ENCODE data around the gene LINGO4. TPM values are rescaled to one million over a fixed set of nuclear protein-coding genes. Genes with fewer than 3 reads are reported as not detected.

The LINGO4 gene
- total RNA-seq, 1 donor from 2014 or later = not detected

DNA sequence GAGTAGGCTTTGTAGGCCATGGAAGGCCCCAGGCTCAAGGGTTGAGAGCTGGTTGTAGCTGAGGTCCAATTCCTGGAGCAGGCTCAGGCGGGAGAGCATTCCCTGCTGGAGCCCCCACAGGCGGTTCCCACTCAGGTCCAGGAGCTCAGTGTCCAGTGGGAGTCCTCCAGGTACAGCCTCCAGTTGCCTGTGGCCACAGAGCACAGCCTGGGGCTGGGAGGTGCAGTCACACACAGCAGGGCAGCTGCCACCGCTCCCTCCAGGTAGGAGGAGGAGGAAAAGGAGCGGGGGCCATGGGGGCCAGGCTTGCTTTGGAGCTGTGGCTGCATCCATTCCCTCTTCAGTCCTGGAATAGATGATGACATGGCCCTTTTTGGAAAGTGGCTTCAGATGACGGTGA is 2.8 kb downstream of the LINGO4 start:
- no peak overlapping the region for H3K4me3 Mint-ChIP-seq (ENCODE audit: unreplicated experiment)
- H3K27me3 Mint-ChIP-seq (ENCODE audit: low read depth) = peaks cover 61% of the 10 kb centered on the region
- TF ChIP-seq, protein P1, sequence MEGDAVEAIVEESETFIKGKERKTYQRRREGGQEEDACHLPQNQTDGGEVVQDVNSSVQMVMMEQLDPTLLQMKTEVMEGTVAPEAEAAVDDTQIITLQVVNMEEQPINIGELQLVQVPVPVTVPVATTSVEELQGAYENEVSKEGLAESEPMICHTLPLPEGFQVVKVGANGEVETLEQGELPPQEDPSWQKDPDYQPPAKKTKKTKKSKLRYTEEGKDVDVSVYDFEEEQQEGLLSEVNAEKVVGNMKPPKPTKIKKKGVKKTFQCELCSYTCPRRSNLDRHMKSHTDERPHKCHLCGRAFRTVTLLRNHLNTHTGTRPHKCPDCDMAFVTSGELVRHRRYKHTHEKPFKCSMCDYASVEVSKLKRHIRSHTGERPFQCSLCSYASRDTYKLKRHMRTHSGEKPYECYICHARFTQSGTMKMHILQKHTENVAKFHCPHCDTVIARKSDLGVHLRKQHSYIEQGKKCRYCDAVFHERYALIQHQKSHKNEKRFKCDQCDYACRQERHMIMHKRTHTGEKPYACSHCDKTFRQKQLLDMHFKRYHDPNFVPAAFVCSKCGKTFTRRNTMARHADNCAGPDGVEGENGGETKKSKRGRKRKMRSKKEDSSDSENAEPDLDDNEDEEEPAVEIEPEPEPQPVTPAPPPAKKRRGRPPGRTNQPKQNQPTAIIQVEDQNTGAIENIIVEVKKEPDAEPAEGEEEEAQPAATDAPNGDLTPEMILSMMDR (IDR thresholded peaks at IDR 0.05) = no peak

DNA sequence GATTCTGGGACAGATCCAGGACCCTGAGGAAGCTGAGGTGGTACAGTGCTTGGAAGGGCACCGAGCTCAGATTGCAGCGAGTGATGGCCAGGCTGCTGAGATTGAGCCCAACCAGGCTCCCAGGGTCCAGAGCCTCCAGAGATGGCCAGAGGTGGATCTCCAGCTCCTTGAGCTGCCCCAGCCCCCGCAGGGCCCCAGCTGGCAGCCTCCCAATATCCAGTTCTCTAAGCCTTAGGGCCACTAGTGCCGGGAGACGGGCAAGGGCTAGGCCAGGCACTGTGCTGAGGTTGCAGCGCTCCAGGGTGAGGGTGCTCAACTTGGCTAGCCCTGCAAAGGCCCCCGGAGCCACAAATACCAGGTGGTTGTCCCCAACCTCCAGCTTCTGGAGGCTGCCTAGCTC is 3.4 kb downstream of the LINGO4 start:
- Mint-ChIP-seq H3K36me3 (ENCODE audit: low read depth) (peaks cover 2% of the 10 kb centered on the region), H3K27me3 (ENCODE audit: low read depth) (peaks cover 55% of the 10 kb centered on the region), H3K9me3 (ENCODE audit: low read depth) (no peaks in the 10 kb centered on the region), H3K27ac (ENCODE audit: unreplicated experiment) (no peak overlapping the region), H3K4me1 (ENCODE audit: low read depth) (no peaks in the 10 kb centered on the region), H3K4me3 (ENCODE audit: unreplicated experiment) (no peak overlapping the region)
- TF ChIP-seq, protein P1 (IDR thresholded peaks at IDR 0.05) = no peak
- no peak for DNase-seq (ENCODE audit: low spot score)

More for the DNA sequence above, 2.8 kb downstream of the LINGO4 start:
- Mint-ChIP-seq H3K9me3 (ENCODE audit: low read depth) (no peaks in the 10 kb centered on the region), H3K27ac (ENCODE audit: unreplicated experiment) (no peak overlapping the region), H3K36me3 (ENCODE audit: low read depth) (peaks cover 2% of the 10 kb centered on the region), H3K4me1 (ENCODE audit: low read depth) (no peaks in the 10 kb centered on the region)
- no peak for DNase-seq (ENCODE audit: low spot score)

DNA sequence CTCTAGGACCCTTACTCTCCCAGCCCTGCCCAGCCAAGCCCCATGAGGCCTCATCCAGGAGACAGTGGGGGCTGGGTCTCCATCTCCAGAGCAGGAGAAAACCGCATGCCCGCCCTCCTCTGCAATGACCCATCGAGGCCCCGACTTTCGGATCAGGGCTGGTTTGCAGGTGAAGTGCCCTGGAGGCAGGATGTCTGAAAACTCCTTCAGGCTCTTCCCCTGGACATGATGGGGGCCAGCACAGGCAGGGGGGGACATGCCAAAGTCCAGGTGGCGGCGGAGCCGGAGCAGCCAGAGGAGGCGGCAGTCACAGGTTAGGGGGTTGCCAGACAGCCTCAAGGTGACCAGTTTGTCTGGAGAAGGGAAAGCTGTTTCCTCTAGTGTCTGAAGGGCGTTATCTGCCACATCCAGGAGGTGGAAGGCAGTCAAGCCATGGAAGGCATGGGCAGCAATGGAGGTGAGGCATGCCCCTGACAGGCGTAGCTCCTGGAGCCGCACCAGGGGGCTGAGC is 3.9 kb downstream of the LINGO4 start:
- Mint-ChIP-seq H3K36me3 (ENCODE audit: low read depth) (peaks cover 2% of the 10 kb centered on the region), H3K27me3 (ENCODE audit: low read depth) (peaks cover 51% of the 10 kb centered on the region)

DNA sequence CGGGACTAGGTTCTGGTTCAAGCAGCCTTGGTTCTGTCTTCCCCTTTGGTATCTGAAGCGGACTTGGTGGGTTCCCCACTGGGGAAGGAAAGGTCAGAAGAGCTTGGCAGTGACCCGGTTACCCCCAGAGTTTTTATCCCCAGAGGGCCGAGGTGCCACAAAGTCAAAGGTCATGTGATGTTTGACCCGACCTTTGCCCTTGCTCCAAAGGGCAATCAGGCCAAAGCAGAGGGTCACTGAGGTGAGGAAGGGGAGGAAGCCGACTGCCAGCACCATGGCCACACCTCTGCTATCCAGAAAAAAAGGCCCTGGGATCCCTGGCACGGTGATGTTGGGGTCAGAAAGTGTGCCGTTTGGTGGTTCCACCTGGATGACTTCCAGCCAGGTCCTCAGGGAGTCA is 4.4 kb downstream of the LINGO4 start:
- H3K4me1 Mint-ChIP-seq (ENCODE audit: low read depth) = no peaks in the 10 kb centered on the region
- TF ChIP-seq, protein P1 (IDR thresholded peaks at IDR 0.05) = no peak

More for the DNA sequence above, 3.9 kb downstream of the LINGO4 start:
- TF ChIP-seq, protein P1 (IDR thresholded peaks at IDR 0.05) = no peak
- no peaks in the 10 kb centered on the region for H3K4me1 Mint-ChIP-seq (ENCODE audit: low read depth)
- no peaks in the 10 kb centered on the region for H3K9me3 Mint-ChIP-seq (ENCODE audit: low read depth)
- DNase-seq (ENCODE audit: low spot score) = no peak
- no peak overlapping the region for H3K27ac Mint-ChIP-seq (ENCODE audit: unreplicated experiment)
- no peak overlapping the region for H3K4me3 Mint-ChIP-seq (ENCODE audit: unreplicated experiment)

DNA sequence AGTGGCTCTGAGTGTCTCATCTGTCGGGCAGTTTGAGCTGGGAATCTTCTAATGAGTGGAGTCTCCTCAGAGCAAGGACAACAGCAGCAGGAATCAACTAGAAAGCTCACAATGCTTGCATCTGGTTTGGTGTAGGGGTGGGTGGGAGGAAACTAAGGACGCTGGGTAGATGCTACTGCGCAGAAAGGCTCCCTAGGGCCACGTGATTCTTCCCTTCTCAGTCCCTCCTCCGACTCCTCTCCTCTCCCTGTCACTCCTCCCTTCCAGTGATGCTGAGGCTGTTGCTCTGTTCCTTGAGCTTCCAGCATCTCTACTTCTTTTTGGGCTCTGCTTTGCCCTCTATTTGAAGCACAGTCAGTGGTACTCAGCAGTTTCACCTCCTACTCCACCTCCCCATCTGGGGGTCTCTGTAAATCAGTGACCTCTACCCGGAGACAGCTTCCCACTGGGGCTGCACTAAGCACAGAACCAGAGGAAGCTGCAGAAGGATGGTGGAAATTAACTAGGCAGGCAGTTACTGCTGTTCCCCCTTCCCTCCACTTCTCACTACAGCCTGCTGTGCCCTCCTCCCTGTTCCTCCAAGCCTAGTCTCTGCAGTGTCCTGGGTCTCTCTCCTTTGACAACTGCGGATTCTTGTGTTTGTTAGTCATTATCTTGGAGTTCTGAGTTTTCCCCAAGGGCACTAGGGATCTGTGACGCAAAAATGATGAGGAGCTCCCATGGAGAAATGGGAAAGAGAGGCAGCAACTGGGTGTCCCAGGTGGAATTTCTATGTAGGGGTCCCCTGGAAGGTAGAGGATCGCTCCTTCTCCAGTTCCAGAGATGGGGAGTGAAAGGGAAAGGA is 5.8 kb downstream of the LINGO4 start:
- peaks cover 2% of the 10 kb centered on the region for H3K36me3 Mint-ChIP-seq (ENCODE audit: low read depth)
- no peaks in the 10 kb centered on the region for H3K4me1 Mint-ChIP-seq (ENCODE audit: low read depth)
- H3K4me3 Mint-ChIP-seq (ENCODE audit: unreplicated experiment) = no peak overlapping the region
- no peak for DNase-seq (ENCODE audit: low spot score)
- H3K27ac Mint-ChIP-seq (ENCODE audit: unreplicated experiment) = no peak overlapping the region
- peaks cover 34% of the 10 kb centered on the region for H3K27me3 Mint-ChIP-seq (ENCODE audit: low read depth)
- TF ChIP-seq, protein P1 (IDR thresholded peaks at IDR 0.05) = no peak
- no peaks in the 10 kb centered on the region for H3K9me3 Mint-ChIP-seq (ENCODE audit: low read depth)

More for the DNA sequence above, 4.4 kb downstream of the LINGO4 start:
- peaks cover 2% of the 10 kb centered on the region for H3K36me3 Mint-ChIP-seq (ENCODE audit: low read depth)
- H3K9me3 Mint-ChIP-seq (ENCODE audit: low read depth) = no peaks in the 10 kb centered on the region
- H3K4me3 Mint-ChIP-seq (ENCODE audit: unreplicated experiment) = no peak overlapping the region
- H3K27me3 Mint-ChIP-seq (ENCODE audit: low read depth) = peaks cover 46% of the 10 kb centered on the region
- no peak for DNase-seq (ENCODE audit: low spot score)
- H3K27ac Mint-ChIP-seq (ENCODE audit: unreplicated experiment) = no peak overlapping the region

All from chondrocyte (in vitro differentiated cells).